NCI-H460 (cell line): ENCODE measurements around the gene SYP. TPM values are rescaled to one million over a fixed set of nuclear protein-coding genes. Genes with fewer than 3 reads are reported as not detected.
A peak's percentile ranks its signal among the peaks of the same experiment; 100 is the strongest.
"Not testable (repeated sequence)": the region's sequence is repeated elsewhere in the genome, so short reads cannot be mapped to it uniquely, and the experiment has no call there.

Source experiments
- DNase-seq: peaks from one replicate; pipeline ENCODE4 v3.0.0-alpha.2; 2016; ENCODE audit warnings: low read depth; ENCODE audit errors: extremely low read depth
- total RNA-seq: library from RNA; depleted of rRNA; stranded (reverse); fragments of >200 nt; shearing (Covaris generic); gene quantifications from 2 replicates; pipeline ENCODE4 v1.2.3, GENCODE V29; 2014

The SYP gene
- total RNA-seq, 1 experiment from 2014 or later, result 0.89 TPM

GRCh38 chrX:49191574-49192011 is 8.4 kb downstream of the SYP start:
- DNase-seq, result no peak

- DNase-seq, result peak; percentile 99
Measured at GRCh38 chrX:49190821-49191573, 9.0 kb downstream of the SYP start.

GRCh38 chrX:49189606-49190005 is 10.4 kb downstream of the SYP start:
- DNase-seq, result no peak

GRCh38 chrX:49188468-49189076 is 11.4 kb downstream of the SYP start:
- no peak for DNase-seq

DNA sequence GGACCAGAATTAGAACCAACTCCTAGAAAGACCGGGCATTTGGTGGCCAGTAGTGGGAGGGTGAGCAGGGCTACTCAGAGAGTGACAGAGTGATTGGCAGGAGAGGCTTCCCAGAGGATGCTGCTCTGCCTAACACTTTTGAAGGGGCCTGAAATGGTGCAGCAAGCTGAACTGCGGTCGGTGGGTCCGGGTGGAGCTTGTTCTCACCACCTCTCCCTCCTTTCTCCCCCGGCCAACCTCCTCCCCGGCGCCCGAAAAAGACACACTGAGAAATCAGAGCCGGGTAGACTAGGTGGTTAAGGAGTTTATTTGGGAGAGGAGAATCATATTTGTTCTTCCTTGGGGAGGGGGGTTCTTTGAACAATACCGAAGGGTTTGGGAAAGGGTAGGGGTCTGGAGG is 12.5 kb downstream of the SYP start:
- DNase-seq, result no peak

DNA sequence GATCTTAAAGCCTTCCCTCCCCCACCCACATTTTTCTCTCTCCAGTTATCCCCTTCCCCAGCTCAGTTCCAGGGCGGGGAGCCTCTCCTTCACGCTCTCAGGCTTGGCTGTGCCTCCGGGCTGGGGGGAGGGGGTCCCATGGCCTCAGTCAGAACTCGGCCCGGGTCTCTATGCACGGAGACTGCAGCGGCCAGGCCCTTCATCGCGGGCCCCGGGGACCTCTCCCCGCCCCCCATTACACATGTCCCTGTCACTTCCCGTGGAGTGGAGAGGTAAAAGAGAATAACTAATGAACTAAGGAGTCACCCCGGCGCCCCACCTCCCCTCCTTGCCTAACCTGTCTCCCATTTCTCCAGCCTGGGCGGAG is 13.0 kb downstream of the SYP start:
- no peak for DNase-seq

- peak; percentile 75 for DNase-seq
Measured at GRCh38 chrX:49186125-49187027, 13.6 kb downstream of the SYP start, which contains the start of gene PRICKLE3. Gene PRICKLE3, minus strand, starts transcription at chrX:49186373. Its CDS starts 76 bp downstream, at chrX:49186297.

DNA sequence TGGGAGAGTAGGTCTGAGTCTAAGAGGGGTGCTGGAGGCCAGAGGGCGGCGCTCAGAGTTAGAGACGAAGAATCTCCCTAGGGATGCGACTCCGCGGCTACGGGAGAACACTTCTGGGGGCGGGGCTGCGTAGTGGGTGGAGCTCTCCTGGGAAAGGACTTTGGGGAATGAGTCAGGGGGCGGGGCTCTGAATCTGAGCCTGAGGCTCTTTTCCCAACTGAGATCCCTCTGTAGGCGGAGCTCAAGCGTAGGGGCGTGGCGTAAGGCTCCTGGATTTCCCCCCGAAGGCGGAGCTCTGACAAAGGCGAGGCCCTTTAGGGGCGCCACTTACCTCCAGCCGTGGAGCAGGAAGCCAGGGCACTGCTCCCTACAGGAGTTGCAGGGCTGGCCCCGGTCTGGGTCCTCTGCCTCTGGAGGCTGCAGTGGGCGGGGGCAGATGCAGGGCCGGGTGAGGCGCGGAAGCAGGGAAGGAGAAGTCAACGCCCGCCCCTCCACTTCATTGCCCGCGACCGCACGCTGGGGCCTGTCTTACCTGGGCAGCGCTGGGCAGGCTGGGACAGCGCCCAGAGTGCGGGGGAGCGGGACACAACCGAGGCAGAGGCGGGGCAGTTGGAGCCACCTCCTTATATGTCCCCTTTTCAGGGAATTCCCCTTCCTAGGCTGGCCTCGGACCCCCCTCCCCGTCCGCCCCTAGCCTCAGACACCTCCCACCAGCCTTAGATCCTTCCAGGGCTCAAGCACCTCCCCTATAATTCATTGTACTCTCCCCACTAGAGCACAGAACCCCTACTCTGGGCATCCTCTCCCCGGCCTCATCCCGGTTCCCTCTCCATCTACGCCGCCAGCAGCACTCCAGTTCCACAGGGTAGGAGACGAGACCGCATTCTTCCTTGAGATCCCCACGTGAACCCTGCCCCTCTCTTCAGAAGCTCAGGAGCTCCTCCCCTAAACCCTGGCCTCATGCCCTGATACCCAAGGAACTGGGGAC is 15.4 kb downstream of the SYP start:
- DNase-seq, result peak; percentile 95

- DNase-seq, result no peak
Measured at GRCh38 chrX:49183701-49184281, 16.2 kb downstream of the SYP start.

GRCh38 chrX:49179358-49179757 is 20.6 kb downstream of the SYP start:
- no peak for DNase-seq

DNA sequence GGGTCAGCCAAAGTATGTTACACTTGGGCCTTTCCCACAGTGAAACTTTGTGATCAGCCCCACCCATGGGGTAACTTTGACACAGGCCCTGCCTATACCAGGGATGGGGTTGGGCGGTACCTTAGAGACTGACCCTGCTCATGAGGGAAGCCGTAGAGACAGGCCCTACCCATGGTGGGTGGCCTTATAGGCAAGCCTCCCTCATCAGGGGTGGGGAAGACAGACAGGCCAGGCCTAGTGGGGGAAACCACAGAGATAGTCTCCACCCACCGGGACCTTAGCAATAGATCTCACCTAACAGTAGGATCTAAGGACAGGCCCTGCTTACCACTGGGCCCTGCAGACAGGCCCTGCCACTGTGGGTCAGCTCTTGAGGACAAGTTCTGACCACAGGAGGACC is 21.5 kb downstream of the SYP start:
- no peak for DNase-seq

DNA sequence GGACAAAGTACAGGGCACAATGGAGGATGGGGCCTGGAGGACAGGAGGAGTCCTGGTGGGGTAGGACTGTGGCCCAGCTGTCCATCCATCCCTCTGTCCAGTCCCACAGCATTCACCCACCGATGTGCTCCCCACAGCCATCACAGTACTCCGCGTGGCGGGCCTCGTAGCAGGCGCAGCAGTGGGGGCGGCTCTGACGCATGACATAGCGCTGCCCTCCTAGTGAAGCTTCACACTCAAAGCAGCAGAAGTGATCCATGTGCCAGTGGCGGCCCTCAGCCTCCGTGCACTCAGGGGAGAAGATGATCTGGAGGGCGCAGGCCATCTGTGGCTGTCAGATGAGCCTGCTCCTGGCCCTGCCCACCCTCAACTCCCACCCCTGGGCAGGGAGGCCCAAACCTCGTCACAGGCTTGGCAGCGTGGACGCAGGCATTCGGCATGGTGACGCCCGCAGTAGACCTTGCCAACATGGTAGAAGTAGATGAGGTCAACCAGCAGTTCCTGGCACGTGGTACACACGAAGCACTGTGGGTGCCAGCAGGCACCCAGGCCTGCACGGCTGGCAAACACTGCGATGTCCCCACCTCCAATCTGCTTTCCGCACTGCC is 22.0 kb downstream of the SYP start:
- no peak for DNase-seq

- no peak for DNase-seq
Measured at GRCh38 chrX:49177338-49177833, 22.6 kb downstream of the SYP start.

DNA sequence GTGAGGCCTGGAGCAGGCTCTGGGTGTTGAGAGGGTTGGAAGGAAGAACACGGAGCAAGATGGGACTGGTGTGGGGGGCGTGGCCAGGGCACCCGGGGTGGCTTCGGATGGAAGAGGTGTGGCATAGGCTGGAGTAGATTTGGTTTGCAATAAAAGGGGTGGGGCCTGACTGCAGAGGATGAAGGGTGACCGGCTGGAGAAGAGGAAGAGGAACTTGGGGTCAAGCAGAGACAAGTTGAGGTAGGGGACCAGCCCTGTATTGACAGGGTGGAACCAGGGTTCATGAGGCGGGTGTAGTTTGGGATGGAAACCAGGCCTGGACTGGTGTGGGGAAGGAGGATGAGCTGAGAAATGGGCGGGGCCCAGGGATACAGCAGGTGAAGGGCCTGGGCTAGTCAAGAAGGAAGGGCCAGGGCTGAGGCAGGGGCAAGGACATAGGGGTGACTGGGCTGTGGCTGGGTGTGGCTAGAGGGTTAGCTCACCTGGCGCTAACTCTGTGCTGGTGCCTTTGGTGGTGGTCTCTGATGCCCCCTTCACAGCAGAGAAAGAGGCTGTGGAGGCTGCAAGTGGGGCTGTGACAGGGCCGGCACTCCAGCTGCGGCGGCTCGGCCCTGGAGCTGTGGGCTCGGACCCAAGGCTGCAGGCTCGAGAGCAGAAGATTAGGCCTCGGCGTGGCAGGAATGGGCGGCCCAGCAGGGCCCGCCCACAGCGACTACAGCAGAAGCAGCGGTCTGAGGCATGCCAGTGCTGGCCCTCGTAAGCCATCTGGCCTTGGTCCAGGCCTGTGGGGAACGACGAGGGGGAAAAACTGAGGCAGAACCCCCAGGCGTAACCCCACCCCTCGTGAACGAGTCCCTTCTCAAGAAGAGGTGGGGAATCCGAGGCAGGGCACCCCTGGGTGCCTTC is 23.3 kb downstream of the SYP start:
- no peak for DNase-seq

- no peak for DNase-seq
Measured at GRCh38 chrX:49175435-49176274, 24.3 kb downstream of the SYP start.

DNA sequence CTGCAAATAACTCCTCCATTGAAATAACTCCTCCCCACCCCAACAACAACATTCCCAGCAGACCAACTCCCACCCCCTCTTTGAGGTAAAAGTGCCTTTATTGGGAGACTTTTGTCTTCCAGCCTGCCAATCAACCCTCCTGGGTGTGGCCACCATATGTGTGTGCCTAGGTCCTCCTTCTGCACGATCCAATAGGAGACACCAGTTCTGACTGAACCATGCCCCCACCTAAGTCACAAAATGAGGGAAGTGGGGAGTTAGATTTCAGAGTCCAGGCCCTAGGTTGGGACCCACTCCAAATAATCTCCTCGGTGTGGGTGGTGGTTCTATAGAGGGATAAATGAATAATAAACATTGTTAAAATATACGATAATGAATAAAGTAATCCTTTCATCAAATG is 25.3 kb downstream of the SYP start:
- no peak for DNase-seq

GRCh38 chrX:49173544-49173943 is 26.4 kb downstream of the SYP start:
- DNase-seq, result not testable (repeated sequence)
